T-helper 2 cell treated with Interferon-gamma antibody and Interleukin-4, amounts not matched to agents 5 μg/mL and 100 μg/mL, for 36 hours (primary cell): Measurements from ENCODE around the gene PRSS23.
A peak's percentile ranks its signal among the peaks of the same experiment; 100 is the strongest.
"Not testable (repeated sequence)": the region's sequence is repeated elsewhere in the genome, so short reads cannot be mapped to it uniquely, and the experiment has no call there.

Experiments
- DNase-seq: peaks from one replicate; pipeline ENCODE4 v3.0.0; 2021; ENCODE audit warnings: low spot score
- H3K27ac Mint-ChIP-seq: one replicate; pipeline ENCODE4 v1.8.0; 2021; ENCODE audit warnings: mild to moderate bottlenecking, mixed read lengths
- H3K27me3 Mint-ChIP-seq: one replicate; pipeline ENCODE4 v1.8.0; 2021; ENCODE audit warnings: low read depth, mixed read lengths
- H3K36me3 Mint-ChIP-seq: one replicate; pipeline ENCODE4 v1.8.0; 2021; ENCODE audit warnings: low read depth, mixed read lengths
- H3K4me1 Mint-ChIP-seq: one replicate; pipeline ENCODE4 v1.8.0; 2021; ENCODE audit warnings: low read depth, mixed read lengths
- H3K4me3 Mint-ChIP-seq: one replicate; pipeline ENCODE4 v1.8.0; 2022; ENCODE audit warnings: mild to moderate bottlenecking, moderate library complexity, mixed read lengths
- H3K9me3 Mint-ChIP-seq: one replicate; pipeline ENCODE4 v1.8.0; 2021; ENCODE audit warnings: mixed read lengths

Gene PRSS23

GRCh38 chr11:86800076-86800959 is at the start of gene PRSS23:
PRSS23 (plus strand) TSS chr11:86800542; CDS start chr11:86807644, 7,102 bp downstream.
- DNase-seq, result peak; percentile 41
- Mint-ChIP-seq H3K4me1 (peaks cover 11% of the 10 kb centered on the region), H3K9me3 (no peaks in the 10 kb centered on the region), H3K36me3 (no peaks in the 10 kb centered on the region), H3K4me3 (peak within 1 kb of the TSS; percentile 74), H3K27me3 (peaks cover 62% of the 10 kb centered on the region), H3K27ac (no peak within 1 kb of the TSS)

DNA sequence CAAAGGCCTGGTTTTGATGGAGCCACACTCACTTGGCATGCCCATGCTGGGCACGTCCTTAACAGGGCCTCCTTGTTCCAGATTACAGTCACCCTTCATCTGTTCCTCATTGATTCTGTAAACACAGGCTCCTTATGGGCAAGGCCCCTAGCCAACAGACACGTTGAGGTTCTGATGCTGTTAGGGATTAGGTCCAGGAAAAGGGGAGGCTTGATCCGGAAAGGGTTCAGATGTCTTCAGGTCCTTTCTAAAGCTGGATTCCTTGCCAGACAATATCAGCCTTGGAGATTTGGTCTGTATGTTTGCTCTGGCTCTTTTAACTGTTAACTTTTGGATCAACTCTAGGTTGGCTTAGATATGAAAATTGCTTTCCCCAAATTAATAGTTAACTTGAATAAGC is 46.9 kb upstream of the PRSS23 start:
- no peak overlapping the region for H3K4me3 Mint-ChIP-seq
- no peaks in the 10 kb centered on the region for H3K9me3 Mint-ChIP-seq
- H3K27ac Mint-ChIP-seq, result no peak overlapping the region
- DNase-seq, result no peak
- H3K27me3 Mint-ChIP-seq, result peaks cover 4% of the 10 kb centered on the region
- no peaks in the 10 kb centered on the region for H3K4me1 Mint-ChIP-seq
- H3K36me3 Mint-ChIP-seq, result no peaks in the 10 kb centered on the region

DNA sequence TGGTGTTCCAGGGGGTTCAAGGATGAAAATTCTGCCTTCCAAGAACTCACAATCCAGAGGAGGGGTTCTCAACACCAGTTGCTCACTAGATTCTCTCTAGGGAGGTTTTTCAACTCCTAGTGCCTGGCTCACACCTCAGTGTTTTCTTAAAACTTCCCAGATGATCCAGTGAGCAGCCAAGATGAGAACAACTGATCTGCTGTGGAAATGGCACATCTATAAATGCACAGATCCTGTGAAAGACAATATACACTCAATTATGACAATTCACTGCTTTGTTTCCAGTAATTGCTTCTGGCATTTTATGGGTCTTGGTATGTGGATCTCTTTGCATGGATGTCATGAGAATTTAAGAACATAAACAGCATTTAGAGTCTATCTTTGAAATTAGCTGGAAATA is 45.2 kb upstream of the PRSS23 start:
- Mint-ChIP-seq H3K27me3 (peaks cover 4% of the 10 kb centered on the region), H3K4me3 (no peak overlapping the region), H3K36me3 (no peaks in the 10 kb centered on the region), H3K4me1 (no peaks in the 10 kb centered on the region), H3K27ac (no peak overlapping the region), H3K9me3 (no peaks in the 10 kb centered on the region)
- no peak for DNase-seq

DNA sequence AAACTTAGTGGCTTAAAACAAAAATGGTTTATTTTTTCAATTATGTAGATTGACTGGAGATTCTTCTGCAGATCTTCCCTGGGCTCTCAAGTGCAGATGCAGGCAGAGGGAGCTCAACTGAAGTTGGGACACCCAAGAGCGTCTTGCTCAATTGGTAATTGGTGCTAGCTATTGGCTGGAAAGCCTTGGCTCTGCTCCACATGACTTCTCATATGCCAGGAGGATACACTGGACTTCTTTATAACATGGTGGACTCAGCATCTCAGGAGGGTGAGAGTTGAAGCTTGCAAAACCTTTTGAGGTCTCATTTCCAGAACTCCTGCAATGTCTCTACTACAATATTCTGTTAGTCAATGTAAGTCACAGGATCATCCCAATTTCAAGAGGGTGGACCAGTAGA is 42.2 kb upstream of the PRSS23 start:
- no peaks in the 10 kb centered on the region for H3K36me3 Mint-ChIP-seq
- H3K27ac Mint-ChIP-seq, result no peak overlapping the region
- H3K4me3 Mint-ChIP-seq, result no peak overlapping the region
- H3K9me3 Mint-ChIP-seq, result no peaks in the 10 kb centered on the region
- no peaks in the 10 kb centered on the region for H3K4me1 Mint-ChIP-seq
- DNase-seq, result no peak
- peaks cover 2% of the 10 kb centered on the region for H3K27me3 Mint-ChIP-seq

GRCh38 chr11:86760577-86760976 is 39.8 kb upstream of the PRSS23 start:
- Mint-ChIP-seq H3K4me1 (no peaks in the 10 kb centered on the region), H3K4me3 (no peak overlapping the region), H3K9me3 (no peaks in the 10 kb centered on the region), H3K27me3 (no peaks in the 10 kb centered on the region), H3K36me3 (no peaks in the 10 kb centered on the region), H3K27ac (no peak overlapping the region)
- no peak for DNase-seq

- H3K4me1 Mint-ChIP-seq, result no peaks in the 10 kb centered on the region
- H3K36me3 Mint-ChIP-seq, result no peaks in the 10 kb centered on the region
- no peaks in the 10 kb centered on the region for H3K27me3 Mint-ChIP-seq
- H3K4me3 Mint-ChIP-seq, result no peak overlapping the region
- DNase-seq, result no peak
- H3K27ac Mint-ChIP-seq, result no peak overlapping the region
- no peaks in the 10 kb centered on the region for H3K9me3 Mint-ChIP-seq
Observed at GRCh38 chr11:86761978-86762377, 38.4 kb upstream of the PRSS23 start.

GRCh38 chr11:86765203-86765602 is 35.1 kb upstream of the PRSS23 start:
- peaks cover 4% of the 10 kb centered on the region for H3K27me3 Mint-ChIP-seq
- H3K4me3 Mint-ChIP-seq, result no peak overlapping the region
- H3K9me3 Mint-ChIP-seq, result no peaks in the 10 kb centered on the region
- H3K27ac Mint-ChIP-seq, result no peak overlapping the region
- DNase-seq, result no peak
- H3K36me3 Mint-ChIP-seq, result no peaks in the 10 kb centered on the region
- H3K4me1 Mint-ChIP-seq, result no peaks in the 10 kb centered on the region

- Mint-ChIP-seq H3K27ac (no peak overlapping the region), H3K27me3 (peaks cover 4% of the 10 kb centered on the region), H3K4me3 (no peak overlapping the region), H3K9me3 (no peaks in the 10 kb centered on the region), H3K4me1 (no peaks in the 10 kb centered on the region), H3K36me3 (no peaks in the 10 kb centered on the region)
- no peak for DNase-seq
Observed at GRCh38 chr11:86765878-86766277, 34.5 kb upstream of the PRSS23 start.

DNA sequence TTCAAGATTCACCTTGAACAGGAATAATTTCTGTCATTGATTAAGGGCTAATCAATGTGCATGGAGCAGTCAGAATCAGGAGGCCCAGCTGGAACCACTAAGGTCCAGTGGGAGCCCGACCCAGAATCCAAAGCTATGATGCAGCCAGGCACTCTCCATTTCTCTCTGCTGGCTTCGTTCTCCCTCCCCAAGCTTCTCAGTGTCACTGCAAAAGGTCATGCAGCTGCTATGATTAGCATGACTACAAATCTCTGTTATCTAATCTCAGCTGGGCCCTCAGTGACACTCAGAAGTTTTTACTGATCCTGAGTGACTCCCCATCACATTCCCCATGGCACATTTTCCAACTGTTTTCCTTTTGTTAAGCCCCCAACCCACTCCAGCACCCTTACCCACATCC is 31.1 kb upstream of the PRSS23 start:
- Mint-ChIP-seq H3K36me3 (no peaks in the 10 kb centered on the region), H3K4me1 (no peaks in the 10 kb centered on the region)
- DNase-seq, result no peak

DNA sequence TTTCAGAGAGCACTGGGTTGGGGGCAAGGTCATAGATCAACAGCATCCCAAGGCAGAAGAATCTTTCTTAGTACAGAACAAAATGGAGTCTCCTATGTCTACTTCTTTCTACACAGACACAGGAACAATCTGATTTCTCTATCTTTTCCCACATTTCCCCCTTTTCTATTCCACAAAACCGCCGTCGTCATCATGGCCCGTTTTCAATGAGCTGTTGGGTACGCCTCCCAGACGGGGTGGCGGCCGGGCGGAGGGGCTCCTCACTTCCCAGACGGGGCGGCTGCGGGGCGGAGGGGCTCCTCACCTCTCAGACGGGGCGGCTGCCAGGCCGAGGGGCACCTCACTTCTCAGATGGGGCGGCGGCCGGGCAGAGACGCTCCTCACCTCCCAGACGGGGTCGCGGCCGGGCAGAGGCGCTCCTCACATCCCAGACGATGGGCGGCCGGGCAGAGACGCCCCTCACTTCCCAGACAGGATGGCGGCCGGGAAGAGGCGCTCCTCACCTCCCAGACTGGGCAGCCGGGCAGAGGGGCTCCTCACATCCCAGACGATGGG is 29.8 kb upstream of the PRSS23 start:
- not testable (repeated sequence) for H3K27ac Mint-ChIP-seq, DNase-seq, H3K4me1 Mint-ChIP-seq, H3K4me3 Mint-ChIP-seq, H3K36me3 Mint-ChIP-seq, H3K9me3 Mint-ChIP-seq, H3K27me3 Mint-ChIP-seq

More for the DNA sequence above, 31.1 kb upstream of the PRSS23 start:
- H3K27me3 Mint-ChIP-seq, result peaks cover 4% of the 10 kb centered on the region
- no peak overlapping the region for H3K4me3 Mint-ChIP-seq
- H3K9me3 Mint-ChIP-seq, result no peaks in the 10 kb centered on the region
- H3K27ac Mint-ChIP-seq, result no peak overlapping the region

GRCh38 chr11:86772999-86773398 is 27.3 kb upstream of the PRSS23 start:
- H3K27ac Mint-ChIP-seq, result no peak overlapping the region
- no peaks in the 10 kb centered on the region for H3K9me3 Mint-ChIP-seq
- H3K4me3 Mint-ChIP-seq, result no peak overlapping the region
- H3K36me3 Mint-ChIP-seq, result no peaks in the 10 kb centered on the region
- DNase-seq, result no peak
- peaks cover 12% of the 10 kb centered on the region for H3K27me3 Mint-ChIP-seq
- no peaks in the 10 kb centered on the region for H3K4me1 Mint-ChIP-seq

DNA sequence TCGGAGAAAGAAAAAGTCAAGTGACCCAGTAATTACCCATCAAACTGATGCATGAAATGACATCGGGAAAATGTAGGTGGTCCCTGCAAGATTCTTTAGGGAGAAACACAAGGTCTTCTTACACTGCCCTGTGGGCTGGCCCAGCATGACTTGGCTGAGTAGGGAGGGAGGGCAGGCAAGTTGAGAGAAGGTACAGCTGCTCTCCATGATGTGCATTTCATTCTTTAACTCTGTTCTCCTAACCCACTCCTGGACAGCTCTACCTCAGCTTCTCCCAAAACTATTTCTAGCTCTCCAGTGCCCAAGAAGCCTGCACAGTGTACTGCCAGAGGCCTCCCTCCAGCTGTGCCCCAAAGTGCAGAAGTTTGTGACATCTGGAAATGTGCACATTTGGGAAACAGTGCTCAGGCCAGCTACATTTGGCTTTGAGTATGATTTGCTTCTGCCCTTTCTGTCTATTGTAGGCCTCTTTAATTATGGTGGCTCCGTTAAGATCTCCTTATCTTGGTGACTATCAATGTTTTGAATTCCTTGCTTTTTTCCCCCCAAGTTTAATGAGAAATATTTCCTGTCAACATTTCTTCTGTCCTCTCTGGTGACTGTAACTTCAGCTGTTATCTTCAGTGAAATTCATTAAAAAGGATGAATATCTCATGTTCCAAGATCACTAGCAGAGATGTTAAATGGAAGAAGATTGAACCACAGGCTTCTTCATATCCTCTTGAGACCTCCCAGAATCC is 26.7 kb upstream of the PRSS23 start:
- H3K4me1 Mint-ChIP-seq, result no peaks in the 10 kb centered on the region
- no peak overlapping the region for H3K4me3 Mint-ChIP-seq
- DNase-seq, result no peak
- H3K9me3 Mint-ChIP-seq, result no peaks in the 10 kb centered on the region
- no peaks in the 10 kb centered on the region for H3K36me3 Mint-ChIP-seq
- no peak overlapping the region for H3K27ac Mint-ChIP-seq
- H3K27me3 Mint-ChIP-seq, result peaks cover 14% of the 10 kb centered on the region

GRCh38 chr11:86774417-86774816 is 25.9 kb upstream of the PRSS23 start:
- Mint-ChIP-seq H3K9me3 (no peaks in the 10 kb centered on the region), H3K36me3 (no peaks in the 10 kb centered on the region), H3K27ac (no peak overlapping the region), H3K4me3 (no peak overlapping the region), H3K4me1 (no peaks in the 10 kb centered on the region), H3K27me3 (peaks cover 14% of the 10 kb centered on the region)
- DNase-seq, result no peak

GRCh38 chr11:86775361-86775760 is 25.0 kb upstream of the PRSS23 start:
- no peak overlapping the region for H3K4me3 Mint-ChIP-seq
- H3K4me1 Mint-ChIP-seq, result no peaks in the 10 kb centered on the region
- DNase-seq, result no peak
- no peaks in the 10 kb centered on the region for H3K9me3 Mint-ChIP-seq
- peaks cover 12% of the 10 kb centered on the region for H3K27me3 Mint-ChIP-seq
- H3K27ac Mint-ChIP-seq, result no peak overlapping the region
- no peaks in the 10 kb centered on the region for H3K36me3 Mint-ChIP-seq
